Calu3 (cell line): ENCODE data around the gene TSFM. TPM values are rescaled to one million over a fixed set of nuclear protein-coding genes. Genes with fewer than 3 reads are reported as not detected.

ENCODE experiments used
- BruUV-seq: library from RNA; stranded (reverse); fragments of 400-500 nt; replicated peaks from 2 replicates; lab custom pipeline; 2021; lab: Mats Ljungman, UMichigan
- CTCF ChIA-PET: fragments of 300-600 bp; sonication (Branson Sonifier 250); formaldehyde crosslinking; loops from one replicate; lab custom pipeline; 2022; ENCODE audit warnings: antibody characterized with exemption; lab: Charles Lee
- DNase-seq: peaks from one replicate; pipeline ENCODE4 v3.0.0; 2022
- H3K27ac Mint-ChIP-seq: one replicate; pipeline ENCODE4 v1.8.0; 2022; ENCODE audit warnings: mixed read lengths; ENCODE audit not compliant: unreplicated experiment
- H3K27me3 Mint-ChIP-seq: one replicate; pipeline ENCODE4 v1.8.0; 2022; ENCODE audit warnings: mixed read lengths; ENCODE audit not compliant: unreplicated experiment
- H3K36me3 Mint-ChIP-seq: one replicate; pipeline ENCODE4 v1.8.0; 2022; ENCODE audit warnings: mild to moderate bottlenecking, moderate library complexity, mixed read lengths; ENCODE audit not compliant: insufficient read depth, unreplicated experiment
- H3K4me1 Mint-ChIP-seq: one replicate; pipeline ENCODE4 v1.8.0; 2022; ENCODE audit warnings: mild to moderate bottlenecking, low read depth, mixed read lengths; ENCODE audit not compliant: unreplicated experiment
- H3K4me3 Mint-ChIP-seq: one replicate; pipeline ENCODE4 v1.8.0; 2022; ENCODE audit warnings: mild to moderate bottlenecking, low read depth, moderate library complexity, mixed read lengths; ENCODE audit not compliant: unreplicated experiment
- H3K9me3 Mint-ChIP-seq: one replicate; pipeline ENCODE4 v1.8.0; 2022; ENCODE audit warnings: low read depth, mixed read lengths; ENCODE audit not compliant: unreplicated experiment
- CTCF ChIP-seq: fragments of 200-600 bp; IDR thresholded peaks from one replicate; pipeline ENCODE4 v1.8.0; 2022; ENCODE audit warnings: antibody characterized with exemption; ENCODE audit not compliant: unreplicated experiment
- intact Hi-C: fragments of 100-400 bp; cut with micrococcal nuclease; formaldehyde crosslinking; loops from one replicate; pipeline ENCODE4 v1.10.0; 2022; ENCODE audit not compliant: unreplicated experiment
- total RNA-seq: library from RNA; stranded (reverse); gene quantifications from 2 replicates; pipeline ENCODE4 v1.2.3, GENCODE V29; 2022

TSFM gene
- total RNA-seq, 1 experiment from 2014 or later, result 47.1 TPM

- no peak for DNase-seq
- TF ChIP-seq CTCF, result no peak
- no peaks in the 10 kb centered on the region for H3K27me3 Mint-ChIP-seq
Measured at GRCh38 chr12:57823908-57824640, 41.5 kb downstream of the TSFM start.

GRCh38 chr12:57825451-57825850 is 42.9 kb downstream of the TSFM start:
- CTCF ChIA-PET, result interaction anchor here (0.7 kb wide), 2 partner anchors 8 to 71 kb away, joined by 3 read pairs; no protein-coding TSS in a partner anchor
- Mint-ChIP-seq H3K36me3 (peaks cover 51% of the 10 kb centered on the region), H3K4me3 (no peak overlapping the region), H3K27me3 (no peaks in the 10 kb centered on the region), H3K4me1 (no peaks in the 10 kb centered on the region), H3K27ac (no peak overlapping the region), H3K9me3 (no peaks in the 10 kb centered on the region)
- no TSS peak for BruUV-seq
- no peak for DNase-seq
- intact Hi-C loops, result no loop called here
- no peak for TF ChIP-seq CTCF

More at GRCh38 chr12:57823908-57824640, 41.5 kb downstream of the TSFM start:
- CTCF ChIA-PET, result no interaction called here
- Mint-ChIP-seq H3K9me3 (no peaks in the 10 kb centered on the region), H3K36me3 (peaks cover 54% of the 10 kb centered on the region), H3K27ac (no peak overlapping the region), H3K4me1 (peaks cover 1% of the 10 kb centered on the region), H3K4me3 (no peak overlapping the region)
- BruUV-seq, result no TSS peak
- intact Hi-C loops, result no loop called here

GRCh38 chr12:57826400-57826799 is 43.8 kb downstream of the TSFM start:
- CTCF ChIA-PET, result no interaction called here
- Mint-ChIP-seq H3K27ac (no peak overlapping the region), H3K4me3 (no peak overlapping the region), H3K27me3 (no peaks in the 10 kb centered on the region), H3K4me1 (peaks cover 3% of the 10 kb centered on the region), H3K9me3 (no peaks in the 10 kb centered on the region), H3K36me3 (peaks cover 42% of the 10 kb centered on the region)
- no peak for DNase-seq
- BruUV-seq, result no TSS peak
- TF ChIP-seq CTCF, result no peak
- intact Hi-C loops, result no loop called here

- Mint-ChIP-seq H3K27me3 (no peaks in the 10 kb centered on the region), H3K4me1 (peaks cover 9% of the 10 kb centered on the region), H3K27ac (no peak overlapping the region), H3K4me3 (no peak overlapping the region), H3K9me3 (no peaks in the 10 kb centered on the region), H3K36me3 (peaks cover 37% of the 10 kb centered on the region)
- no peak for DNase-seq
- BruUV-seq, result no TSS peak
- CTCF ChIA-PET, result no interaction called here
- intact Hi-C loops, result no loop called here
- no peak for TF ChIP-seq CTCF
Measured at GRCh38 chr12:57826966-57827365, 44.4 kb downstream of the TSFM start.
